ENCODE data around the gene OGDH.

GRCh38 chr7:44574287-44574872 lies 32.0 kb upstream of the OGDH start:
- no peak for TF ChIP-seq POLR2A (IDR thresholded peaks at IDR 0.05)
- no peak for TF ChIP-seq CTCF (IDR thresholded peaks at IDR 0.05)
- no peak for TF ChIP-seq POLR2AphosphoS5 (IDR thresholded peaks at IDR 0.05)

All from breast epithelium (tissue), 3 donors.